Body of pancreas (tissue), 4 donors: Measurements from ENCODE around the gene LEAP2.
"Not testable (repeated sequence)": the region's sequence is repeated elsewhere in the genome, so short reads cannot be mapped to it uniquely, and the experiment has no call there.

Experiments used
- CTCF ChIP-seq, 7 experiments: fragments of 450-650 bp in 4 of 7; fragments of 200-600 bp in 3 of 7; sonication (generic) in 3 of 7; IDR thresholded peaks; one replicate each; pipeline ENCODE4 v1.5.1; 2016 to 2019; ENCODE audit warnings: antibody characterized with exemption in 7 of 7
- POLR2A ChIP-seq, 3 donors: fragments of 450-650 bp; IDR thresholded peaks; one replicate each; pipeline ENCODE4 v1.6.1; 2016; ENCODE audit warnings: antibody characterized with exemption in 3 of 3, mild to moderate bottlenecking in 2 of 3

- not testable (repeated sequence) for TF ChIP-seq POLR2A, CTCF (IDR thresholded peaks at IDR 0.05)
Observed at GRCh38 chr5:132854992-132855391, 18.5 kb upstream of the LEAP2 start.
